HCT116 (cell line): ENCODE data around the gene SPTBN1.

Experiments used
- EZH2 ChIP-seq: fragments of 200-600 bp; sonication (generic); IDR thresholded peaks from 2 replicates; pipeline ENCODE4 v1.6.1; 2017; ENCODE audit warnings: antibody characterized with exemption, mixed run types
- FOSL1 ChIP-seq: IDR thresholded peaks from 2 replicates; pipeline ENCODE4 v1.6.1; 2012; ENCODE audit warnings: low read depth
- SP1 ChIP-seq: IDR thresholded peaks from 2 replicates; pipeline ENCODE4 v1.6.1; 2012; ENCODE audit warnings: low read depth
- TF ChIP-seq, protein P1 (sequence below), 3 experiments: fragments of 200-600 bp in 1 of 3; sonication (generic) in 1 of 3; IDR thresholded peaks in 2 of 3; conservative IDR thresholded peaks in 1 of 3; 2 replicates each; pipeline ENCODE4 v1.5.1; 2012 to 2017; ENCODE audit warnings: low read depth in 2 of 3, low read length in 2 of 3, antibody characterized with exemption in 1 of 3, borderline replicate concordance in 1 of 3, control low read depth in 1 of 3, mild to moderate bottlenecking in 1 of 3, mixed read lengths in 1 of 3, mixed run types in 1 of 3, moderate library complexity in 1 of 3; ENCODE audit not compliant: insufficient read depth in 1 of 3

DNA sequence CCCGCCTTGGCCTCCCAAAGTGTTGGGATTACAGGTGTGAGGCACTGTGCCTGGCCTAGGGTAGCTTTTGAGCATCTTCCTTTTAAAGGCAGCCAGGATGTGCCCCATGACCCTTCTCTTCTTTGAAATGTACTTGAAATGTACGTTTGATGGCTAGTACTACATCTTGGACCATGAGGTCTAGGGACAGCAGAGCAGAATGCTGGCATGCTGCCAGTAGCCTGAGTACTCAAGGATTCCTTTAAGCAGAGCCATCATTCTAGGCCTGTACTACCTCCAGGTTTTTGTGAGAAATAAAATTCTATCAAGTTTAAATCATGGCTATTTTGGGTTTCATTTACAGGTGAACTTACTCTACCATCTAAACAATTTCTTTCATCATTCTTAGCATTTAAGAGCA lies 264.4 kb downstream of the SPTBN1 start:
- TF ChIP-seq, protein P1, sequence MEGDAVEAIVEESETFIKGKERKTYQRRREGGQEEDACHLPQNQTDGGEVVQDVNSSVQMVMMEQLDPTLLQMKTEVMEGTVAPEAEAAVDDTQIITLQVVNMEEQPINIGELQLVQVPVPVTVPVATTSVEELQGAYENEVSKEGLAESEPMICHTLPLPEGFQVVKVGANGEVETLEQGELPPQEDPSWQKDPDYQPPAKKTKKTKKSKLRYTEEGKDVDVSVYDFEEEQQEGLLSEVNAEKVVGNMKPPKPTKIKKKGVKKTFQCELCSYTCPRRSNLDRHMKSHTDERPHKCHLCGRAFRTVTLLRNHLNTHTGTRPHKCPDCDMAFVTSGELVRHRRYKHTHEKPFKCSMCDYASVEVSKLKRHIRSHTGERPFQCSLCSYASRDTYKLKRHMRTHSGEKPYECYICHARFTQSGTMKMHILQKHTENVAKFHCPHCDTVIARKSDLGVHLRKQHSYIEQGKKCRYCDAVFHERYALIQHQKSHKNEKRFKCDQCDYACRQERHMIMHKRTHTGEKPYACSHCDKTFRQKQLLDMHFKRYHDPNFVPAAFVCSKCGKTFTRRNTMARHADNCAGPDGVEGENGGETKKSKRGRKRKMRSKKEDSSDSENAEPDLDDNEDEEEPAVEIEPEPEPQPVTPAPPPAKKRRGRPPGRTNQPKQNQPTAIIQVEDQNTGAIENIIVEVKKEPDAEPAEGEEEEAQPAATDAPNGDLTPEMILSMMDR (IDR thresholded peaks at IDR 0.05 in 2 of 3, conservative IDR thresholded peaks at IDR 0.05 in 1 of 3; ENCODE audit: borderline replicate concordance in 1 of 3, insufficient read depth in 1 of 3, low read depth in 2 of 3, low read length in 2 of 3) = no peak
- no peak for TF ChIP-seq SP1
- no peak for TF ChIP-seq FOSL1
- TF ChIP-seq EZH2 = no peak
